ENCODE data around the gene KCMF1. TPM values are rescaled to one million over a fixed set of nuclear protein-coding genes. Genes with fewer than 3 reads are reported as not detected.

The KCMF1 gene
- total and polyA plus RNA-seq, 4 donors: 10.5 to 45.4 (median 23.1) TPM

GRCh38 chr2:84980263-84980983, 9.5 kb downstream of the KCMF1 start:
- H3K27ac ChIP-seq (ENCODE audit: low read depth in 1 of 2, low read length in 2 of 2): no peak overlapping the region
- H3K9ac ChIP-seq (ENCODE audit: low read depth in 1 of 2, low read length in 2 of 2): no peak overlapping the region
- DNase-seq (ENCODE audit: low spot score): no peak
- H3K9me3 ChIP-seq (ENCODE audit: control insufficient read depth in 4 of 4, low read length in 3 of 4): no peaks in the 10 kb centered on the region
- no peaks in the 10 kb centered on the region for H3K27me3 ChIP-seq (ENCODE audit: control insufficient read depth in 4 of 4, insufficient read depth in 4 of 4, low read length in 3 of 4)
- WGBS: 96% methylated on average over 6 of the region's 6 CpGs
- TF ChIP-seq RXRA (IDR thresholded peaks at IDR 0.05) (no peak), FOXA1 (IDR thresholded peaks at IDR 0.05) (no peak), FOXA2 (IDR thresholded peaks at IDR 0.05) (no peak), NR2F2 (IDR thresholded peaks at IDR 0.05) (no peak), HNF4G (IDR thresholded peaks at IDR 0.05) (no peak), RAD21 (IDR thresholded peaks at IDR 0.05) (no peak), REST (IDR thresholded peaks at IDR 0.05) (no peak), EGR1 (IDR thresholded peaks at IDR 0.05; ENCODE audit: low read depth in 2 of 2) (no peak), CTCF (IDR thresholded peaks at IDR 0.05; ENCODE audit: low read depth, low read length, missing input control) (no peak), ZBTB33 (IDR thresholded peaks at IDR 0.05) (no peak), SP1 (IDR thresholded peaks at IDR 0.05) (no peak)
- H3K4me3 ChIP-seq (ENCODE audit: low read depth in 1 of 3, low read length in 3 of 3): no peak overlapping the region
- H3K4me1 ChIP-seq (ENCODE audit: control insufficient read depth in 4 of 4, insufficient read depth in 4 of 4, low read length in 3 of 4): peaks cover 0 to 9% (median 2%) of the 10 kb centered on the region in 4 donors
- H3K36me3 ChIP-seq (ENCODE audit: control insufficient read depth in 4 of 4, insufficient read depth in 3 of 4, low read depth in 1 of 4, low read length in 3 of 4): peaks cover 0 to 3% (median 0%) of the 10 kb centered on the region in 4 donors

GRCh38 chr2:84986018-84986417, 15.1 kb downstream of the KCMF1 start:
- no peak overlapping the region for H3K4me3 ChIP-seq (ENCODE audit: low read depth in 1 of 3, low read length in 3 of 3)
- no peak for DNase-seq (ENCODE audit: low spot score)
- no peaks in the 10 kb centered on the region for H3K27me3 ChIP-seq (ENCODE audit: control insufficient read depth in 4 of 4, insufficient read depth in 4 of 4, low read length in 3 of 4)
- H3K9me3 ChIP-seq (ENCODE audit: control insufficient read depth in 4 of 4, low read length in 3 of 4): no peaks in the 10 kb centered on the region
- H3K9ac ChIP-seq (ENCODE audit: low read depth in 1 of 2, low read length in 2 of 2): no peak overlapping the region
- peaks cover 0 to 17% (median 8%) of the 10 kb centered on the region in 4 donors for H3K4me1 ChIP-seq (ENCODE audit: control insufficient read depth in 4 of 4, insufficient read depth in 4 of 4, low read length in 3 of 4)
- TF ChIP-seq FOXA1 (IDR thresholded peaks at IDR 0.05) (no peak), RAD21 (IDR thresholded peaks at IDR 0.05) (no peak), JUND (IDR thresholded peaks at IDR 0.05) (no peak), ZBTB33 (IDR thresholded peaks at IDR 0.05) (no peak), ATF3 (IDR thresholded peaks at IDR 0.05) (no peak), RXRA (IDR thresholded peaks at IDR 0.05) (no peak), NR2F2 (IDR thresholded peaks at IDR 0.05) (no peak), HNF4G (IDR thresholded peaks at IDR 0.05) (no peak), SP1 (IDR thresholded peaks at IDR 0.05) (no peak), TAF1 (conservative IDR thresholded peaks at IDR 0.05) (no peak), GABPA (IDR thresholded peaks at IDR 0.05 in 1 of 2, conservative IDR thresholded peaks at IDR 0.05 in 1 of 2) (no peak), FOXA2 (IDR thresholded peaks at IDR 0.05) (no peak), HNF4A (conservative IDR thresholded peaks at IDR 0.05) (no peak), YY1 (IDR thresholded peaks at IDR 0.05) (no peak), MAX (IDR thresholded peaks at IDR 0.05) (no peak)
- H3K27ac ChIP-seq (ENCODE audit: low read depth in 1 of 2, low read length in 2 of 2): no peak overlapping the region
- 96% methylated on average over 1 of the region's 1 CpG for WGBS
- peaks cover 0 to 3% (median 0%) of the 10 kb centered on the region in 4 donors for H3K36me3 ChIP-seq (ENCODE audit: control insufficient read depth in 4 of 4, insufficient read depth in 3 of 4, low read depth in 1 of 4, low read length in 3 of 4)
